DOHH2 (cell line): Measurements from ENCODE around the gene HLF.

Source experiments
- H3F3A ChIP-seq: fragments of 200-600 bp; sonication (generic), shearing (Covaris generic); 2 replicates; pipeline ENCODE4 v1.6.0; 2016; ENCODE audit warnings: antibody characterized with exemption, mild to moderate bottlenecking; ENCODE audit not compliant: control insufficient read depth, insufficient read depth
- H3K27ac ChIP-seq: fragments of 200-600 bp; sonication (generic); 2 replicates; pipeline ENCODE4 v1.5.1; 2014; ENCODE audit warnings: low read depth, mild to moderate bottlenecking, low read length, moderate library complexity
- H3K27me3 ChIP-seq: fragments of 200-600 bp; sonication (generic); 2 replicates; pipeline ENCODE4 v1.6.1; 2014; ENCODE audit warnings: mild to moderate bottlenecking, low read length, mixed read lengths; ENCODE audit not compliant: control insufficient read depth
- H3K36me3 ChIP-seq: fragments of 200-600 bp; sonication (generic); 2 replicates; pipeline ENCODE4 v1.6.1; 2014; ENCODE audit warnings: mild to moderate bottlenecking, low read length, moderate library complexity, mixed read lengths; ENCODE audit not compliant: control insufficient read depth
- H3K4me1 ChIP-seq: fragments of 200-600 bp; sonication (generic); 2 replicates; pipeline ENCODE4 v1.6.1; 2014; ENCODE audit warnings: mild to moderate bottlenecking, low read length, mixed read lengths; ENCODE audit not compliant: control insufficient read depth
- H3K4me2 ChIP-seq: fragments of 200-600 bp; sonication (generic); 2 replicates; pipeline ENCODE4 v1.6.0; 2014; ENCODE audit warnings: mild to moderate bottlenecking, low read length, moderate library complexity
- H3K4me3 ChIP-seq: fragments of 200-600 bp; sonication (generic); 2 replicates; pipeline ENCODE4 v1.5.1; 2014; ENCODE audit warnings: mild to moderate bottlenecking, low read length, mixed read lengths
- H3K79me2 ChIP-seq: fragments of 200-600 bp; sonication (generic); 2 replicates; pipeline ENCODE4 v1.6.1; 2014; ENCODE audit warnings: mild to moderate bottlenecking, low read length, mixed read lengths; ENCODE audit not compliant: control insufficient read depth
- H3K9me2 ChIP-seq: fragments of 200-600 bp; sonication (generic); replicated peaks from 2 replicates; pipeline ENCODE4 v1.6.1; 2014; ENCODE audit warnings: mild to moderate bottlenecking, low read length, mixed read lengths; ENCODE audit not compliant: control insufficient read depth
- H3K9me3 ChIP-seq: fragments of 200-600 bp; sonication (generic); 2 replicates; pipeline ENCODE4 v1.6.1; 2014; ENCODE audit warnings: antibody characterized with exemption, low read length, mixed read lengths; ENCODE audit not compliant: control insufficient read depth, insufficient read depth
- H4K20me1 ChIP-seq: fragments of 200-600 bp; sonication (generic); 2 replicates; pipeline ENCODE4 v1.6.0; 2014; ENCODE audit warnings: low read depth, mild to moderate bottlenecking, antibody characterized with exemption, low read length, moderate library complexity; ENCODE audit not compliant: control insufficient read depth, insufficient read depth
- EZH2phosphoT487 ChIP-seq: fragments of 200-600 bp; sonication (generic); IDR thresholded peaks from 2 replicates; pipeline ENCODE4 v1.6.1; 2017; ENCODE audit warnings: borderline replicate concordance, mild to moderate bottlenecking, antibody characterized with exemption, low read length, moderate library complexity, mixed read lengths
- TF ChIP-seq, protein P1 (sequence below): fragments of 200-600 bp; sonication (generic); IDR thresholded peaks from one replicate; pipeline ENCODE4 v1.5.1; 2014; ENCODE audit warnings: antibody characterized with exemption, mild to moderate bottlenecking, low read depth, low read length; ENCODE audit not compliant: poor library complexity, severe bottlenecking

Gene HLF

DNA sequence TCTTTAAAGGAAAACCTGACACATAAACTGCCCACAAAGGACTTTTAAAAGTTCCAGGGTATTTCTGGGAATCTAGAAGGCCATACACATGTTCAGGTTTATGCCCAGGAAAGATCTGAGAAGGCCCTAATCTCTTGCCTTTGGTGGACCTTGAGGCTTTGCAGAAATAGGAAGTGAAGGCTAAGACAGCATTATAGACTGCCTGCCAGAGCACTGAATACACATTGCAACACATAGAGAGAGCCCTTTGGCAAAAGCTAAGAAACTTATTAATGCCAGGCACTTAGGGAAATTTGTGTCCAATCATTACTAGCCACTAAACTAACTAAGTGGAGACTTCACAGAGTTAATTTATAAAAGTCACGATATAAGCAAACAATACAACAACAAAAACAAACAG is 86.5 kb downstream of the HLF start:
- no peaks in the 10 kb centered on the region for H3K36me3 ChIP-seq
- H3F3A ChIP-seq: no peaks in the 10 kb centered on the region
- no peaks in the 10 kb centered on the region for H3K4me1 ChIP-seq
- H4K20me1 ChIP-seq: no peaks in the 10 kb centered on the region
- H3K9me3 ChIP-seq: no peaks in the 10 kb centered on the region
- H3K27ac ChIP-seq: no peak overlapping the region
- no peaks in the 10 kb centered on the region for H3K9me2 ChIP-seq
- no peak overlapping the region for H3K4me3 ChIP-seq
- peaks cover 10% of the 10 kb centered on the region; the same call in 1 of the 2 replicates for H3K27me3 ChIP-seq
- no peak overlapping the region for H3K4me2 ChIP-seq
- TF ChIP-seq, protein P1, sequence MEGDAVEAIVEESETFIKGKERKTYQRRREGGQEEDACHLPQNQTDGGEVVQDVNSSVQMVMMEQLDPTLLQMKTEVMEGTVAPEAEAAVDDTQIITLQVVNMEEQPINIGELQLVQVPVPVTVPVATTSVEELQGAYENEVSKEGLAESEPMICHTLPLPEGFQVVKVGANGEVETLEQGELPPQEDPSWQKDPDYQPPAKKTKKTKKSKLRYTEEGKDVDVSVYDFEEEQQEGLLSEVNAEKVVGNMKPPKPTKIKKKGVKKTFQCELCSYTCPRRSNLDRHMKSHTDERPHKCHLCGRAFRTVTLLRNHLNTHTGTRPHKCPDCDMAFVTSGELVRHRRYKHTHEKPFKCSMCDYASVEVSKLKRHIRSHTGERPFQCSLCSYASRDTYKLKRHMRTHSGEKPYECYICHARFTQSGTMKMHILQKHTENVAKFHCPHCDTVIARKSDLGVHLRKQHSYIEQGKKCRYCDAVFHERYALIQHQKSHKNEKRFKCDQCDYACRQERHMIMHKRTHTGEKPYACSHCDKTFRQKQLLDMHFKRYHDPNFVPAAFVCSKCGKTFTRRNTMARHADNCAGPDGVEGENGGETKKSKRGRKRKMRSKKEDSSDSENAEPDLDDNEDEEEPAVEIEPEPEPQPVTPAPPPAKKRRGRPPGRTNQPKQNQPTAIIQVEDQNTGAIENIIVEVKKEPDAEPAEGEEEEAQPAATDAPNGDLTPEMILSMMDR: no peak
- TF ChIP-seq EZH2phosphoT487: no peak
- H3K79me2 ChIP-seq: no peaks in the 10 kb centered on the region

DNA sequence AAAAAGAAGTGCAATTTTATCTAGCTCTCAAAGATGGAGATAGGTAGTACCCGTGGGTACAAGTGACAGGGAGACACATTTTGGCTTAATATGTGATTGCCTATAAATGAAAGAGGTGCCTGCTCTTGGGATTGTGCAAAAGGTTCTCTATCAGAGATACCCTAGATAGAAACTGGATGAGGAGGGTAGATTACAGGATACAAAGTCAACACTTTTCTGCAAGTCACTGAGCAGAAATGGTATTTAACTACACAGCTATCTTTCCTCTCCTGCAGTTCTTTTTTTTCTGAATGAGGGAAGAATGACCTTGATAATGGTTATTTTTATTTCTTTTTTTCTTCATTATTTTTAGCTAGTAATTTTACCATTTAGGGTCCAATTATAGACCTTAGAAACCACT is 89.2 kb downstream of the HLF start:
- Histone ChIP-seq H3K27ac (no peak overlapping the region), H3K4me1 (no peaks in the 10 kb centered on the region), H3K9me2 (no peaks in the 10 kb centered on the region), H3K4me3 (no peak overlapping the region), H3F3A (no peaks in the 10 kb centered on the region), H3K36me3 (no peaks in the 10 kb centered on the region), H4K20me1 (no peaks in the 10 kb centered on the region), H3K27me3 (no peaks in the 10 kb centered on the region), H3K4me2 (no peak overlapping the region), H3K79me2 (no peaks in the 10 kb centered on the region), H3K9me3 (no peaks in the 10 kb centered on the region)
- TF ChIP-seq, protein P1: no peak
- no peak for TF ChIP-seq EZH2phosphoT487

DNA sequence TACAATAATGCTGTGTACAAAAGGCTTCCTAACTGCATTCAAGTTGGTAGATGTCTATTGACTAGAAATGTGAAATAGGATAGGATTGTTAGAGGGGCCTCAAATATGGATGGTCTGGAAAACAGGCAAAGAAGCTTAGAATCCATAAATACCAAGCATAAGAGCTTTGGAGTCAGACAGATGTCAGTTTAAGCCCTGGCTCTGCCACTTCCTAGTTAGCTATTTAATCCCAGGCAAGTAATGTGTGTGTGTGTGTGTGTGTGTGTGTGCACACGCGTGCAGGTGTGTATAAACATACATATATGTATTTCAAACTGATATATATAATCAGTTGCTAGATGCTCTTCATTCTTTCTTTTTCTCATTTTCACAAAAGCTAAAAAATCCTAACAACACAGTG is 90.2 kb downstream of the HLF start:
- H3K4me3 ChIP-seq: no peak overlapping the region
- no peaks in the 10 kb centered on the region for H3K9me2 ChIP-seq
- H3K4me2 ChIP-seq: no peak overlapping the region
- no peak overlapping the region for H3K27ac ChIP-seq
- no peaks in the 10 kb centered on the region for H3F3A ChIP-seq
- H3K36me3 ChIP-seq: no peaks in the 10 kb centered on the region
- H3K79me2 ChIP-seq: no peaks in the 10 kb centered on the region
- H3K9me3 ChIP-seq: no peaks in the 10 kb centered on the region
- no peaks in the 10 kb centered on the region for H4K20me1 ChIP-seq
- no peaks in the 10 kb centered on the region for H3K27me3 ChIP-seq
- H3K4me1 ChIP-seq: no peaks in the 10 kb centered on the region
- TF ChIP-seq, protein P1: no peak
- TF ChIP-seq EZH2phosphoT487: no peak
